DOHH2 (cell line): ENCODE data around the gene MED8.

ENCODE experiments used
- EZH2phosphoT487 ChIP-seq: fragments of 200-600 bp; sonication (generic); IDR thresholded peaks from 2 replicates; pipeline ENCODE4 v1.6.1; 2017; ENCODE audit warnings: borderline replicate concordance, mild to moderate bottlenecking, antibody characterized with exemption, low read length, moderate library complexity, mixed read lengths
- TF ChIP-seq, protein P1 (sequence below): fragments of 200-600 bp; sonication (generic); IDR thresholded peaks from one replicate; pipeline ENCODE4 v1.5.1; 2014; ENCODE audit warnings: antibody characterized with exemption, mild to moderate bottlenecking, low read depth, low read length; ENCODE audit not compliant: poor library complexity, severe bottlenecking

- TF ChIP-seq, protein P1, sequence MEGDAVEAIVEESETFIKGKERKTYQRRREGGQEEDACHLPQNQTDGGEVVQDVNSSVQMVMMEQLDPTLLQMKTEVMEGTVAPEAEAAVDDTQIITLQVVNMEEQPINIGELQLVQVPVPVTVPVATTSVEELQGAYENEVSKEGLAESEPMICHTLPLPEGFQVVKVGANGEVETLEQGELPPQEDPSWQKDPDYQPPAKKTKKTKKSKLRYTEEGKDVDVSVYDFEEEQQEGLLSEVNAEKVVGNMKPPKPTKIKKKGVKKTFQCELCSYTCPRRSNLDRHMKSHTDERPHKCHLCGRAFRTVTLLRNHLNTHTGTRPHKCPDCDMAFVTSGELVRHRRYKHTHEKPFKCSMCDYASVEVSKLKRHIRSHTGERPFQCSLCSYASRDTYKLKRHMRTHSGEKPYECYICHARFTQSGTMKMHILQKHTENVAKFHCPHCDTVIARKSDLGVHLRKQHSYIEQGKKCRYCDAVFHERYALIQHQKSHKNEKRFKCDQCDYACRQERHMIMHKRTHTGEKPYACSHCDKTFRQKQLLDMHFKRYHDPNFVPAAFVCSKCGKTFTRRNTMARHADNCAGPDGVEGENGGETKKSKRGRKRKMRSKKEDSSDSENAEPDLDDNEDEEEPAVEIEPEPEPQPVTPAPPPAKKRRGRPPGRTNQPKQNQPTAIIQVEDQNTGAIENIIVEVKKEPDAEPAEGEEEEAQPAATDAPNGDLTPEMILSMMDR, result no peak
- no peak for TF ChIP-seq EZH2phosphoT487
These were observed 32.3 kb downstream of the MED8 start for GRCh38 chr1:43357251-43357650.
